ENCODE measurements around the gene ARHGAP15. TPM values are rescaled to one million over a fixed set of nuclear protein-coding genes. Genes with fewer than 3 reads are reported as not detected.

ARHGAP15 gene
- total RNA-seq, 1 donor from 2014 or later, result not detected

DNA sequence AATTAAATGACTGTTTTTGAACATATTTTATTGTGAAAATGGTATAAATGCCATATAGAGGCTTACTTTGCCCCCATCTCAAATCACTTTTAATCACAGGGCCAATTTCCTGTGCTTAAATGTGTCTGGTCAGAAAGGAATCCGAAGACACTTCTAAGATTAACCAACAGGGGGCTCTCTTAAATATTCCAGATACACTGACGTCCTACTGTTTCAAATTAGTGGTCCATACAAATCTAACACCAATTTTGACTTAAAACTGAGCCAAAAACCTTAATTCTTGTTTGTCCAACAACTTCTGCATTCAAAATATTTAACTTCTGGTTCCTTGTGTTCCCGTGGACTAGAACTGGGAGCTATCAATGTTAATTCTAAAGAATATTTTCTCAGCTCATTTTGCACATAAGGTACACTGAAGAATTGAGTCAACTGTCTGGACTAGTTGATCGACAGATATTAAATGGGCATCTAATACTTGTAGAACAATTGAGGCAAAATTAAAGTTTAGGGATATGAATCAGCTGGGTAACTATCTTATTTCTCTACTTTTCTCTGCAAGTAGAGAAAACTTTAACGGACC, 557.5 kb downstream of the ARHGAP15 start:
- H3K27ac Mint-ChIP-seq (ENCODE audit: unreplicated experiment), result no peak overlapping the region
- no peaks in the 10 kb centered on the region for H3K27me3 Mint-ChIP-seq (ENCODE audit: unreplicated experiment)
- peaks cover 11% of the 10 kb centered on the region for H3K4me1 Mint-ChIP-seq (ENCODE audit: unreplicated experiment)
- no peaks in the 10 kb centered on the region for H3K36me3 Mint-ChIP-seq (ENCODE audit: unreplicated experiment)
- no peak for DNase-seq (ENCODE audit: extremely low spot score, unreplicated experiment)
- H3K4me3 Mint-ChIP-seq (ENCODE audit: unreplicated experiment), result no peak overlapping the region
- no peaks in the 10 kb centered on the region for H3K9me3 Mint-ChIP-seq (ENCODE audit: unreplicated experiment)
- TF ChIP-seq, protein P1, sequence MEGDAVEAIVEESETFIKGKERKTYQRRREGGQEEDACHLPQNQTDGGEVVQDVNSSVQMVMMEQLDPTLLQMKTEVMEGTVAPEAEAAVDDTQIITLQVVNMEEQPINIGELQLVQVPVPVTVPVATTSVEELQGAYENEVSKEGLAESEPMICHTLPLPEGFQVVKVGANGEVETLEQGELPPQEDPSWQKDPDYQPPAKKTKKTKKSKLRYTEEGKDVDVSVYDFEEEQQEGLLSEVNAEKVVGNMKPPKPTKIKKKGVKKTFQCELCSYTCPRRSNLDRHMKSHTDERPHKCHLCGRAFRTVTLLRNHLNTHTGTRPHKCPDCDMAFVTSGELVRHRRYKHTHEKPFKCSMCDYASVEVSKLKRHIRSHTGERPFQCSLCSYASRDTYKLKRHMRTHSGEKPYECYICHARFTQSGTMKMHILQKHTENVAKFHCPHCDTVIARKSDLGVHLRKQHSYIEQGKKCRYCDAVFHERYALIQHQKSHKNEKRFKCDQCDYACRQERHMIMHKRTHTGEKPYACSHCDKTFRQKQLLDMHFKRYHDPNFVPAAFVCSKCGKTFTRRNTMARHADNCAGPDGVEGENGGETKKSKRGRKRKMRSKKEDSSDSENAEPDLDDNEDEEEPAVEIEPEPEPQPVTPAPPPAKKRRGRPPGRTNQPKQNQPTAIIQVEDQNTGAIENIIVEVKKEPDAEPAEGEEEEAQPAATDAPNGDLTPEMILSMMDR (IDR thresholded peaks at IDR 0.05), result peak; percentile 59

GRCh38 chr2:143688248-143688647, 559.0 kb downstream of the ARHGAP15 start:
- Mint-ChIP-seq H3K4me1 (ENCODE audit: unreplicated experiment) (peaks cover 18% of the 10 kb centered on the region), H3K27ac (ENCODE audit: unreplicated experiment) (no peak overlapping the region)
- TF ChIP-seq, protein P1 (IDR thresholded peaks at IDR 0.05), result no peak

DNA sequence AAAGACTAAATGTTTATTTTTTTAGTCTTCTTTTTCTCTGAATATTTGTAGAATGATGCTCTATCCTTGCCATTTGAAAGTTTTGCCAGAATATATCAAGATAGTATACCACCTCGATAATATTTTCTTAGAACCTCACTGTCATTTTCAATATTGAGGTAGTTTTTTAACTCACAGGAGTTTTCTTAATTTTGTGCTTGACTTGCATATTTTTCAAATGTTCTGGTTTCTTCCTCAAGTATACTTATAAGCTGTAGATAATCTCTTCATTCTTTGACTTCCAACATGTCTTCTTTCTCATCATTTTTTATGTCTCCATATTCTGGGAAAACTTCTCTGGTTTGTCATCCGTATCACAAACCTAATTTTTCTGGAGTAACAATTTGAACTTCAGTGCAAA, 559.6 kb downstream of the ARHGAP15 start:
- peaks cover 18% of the 10 kb centered on the region for H3K4me1 Mint-ChIP-seq (ENCODE audit: unreplicated experiment)
- no peak for DNase-seq (ENCODE audit: extremely low spot score, unreplicated experiment)
- H3K9me3 Mint-ChIP-seq (ENCODE audit: unreplicated experiment), result no peaks in the 10 kb centered on the region
- H3K4me3 Mint-ChIP-seq (ENCODE audit: unreplicated experiment), result no peak overlapping the region
- H3K27ac Mint-ChIP-seq (ENCODE audit: unreplicated experiment), result no peak overlapping the region
- H3K27me3 Mint-ChIP-seq (ENCODE audit: unreplicated experiment), result no peaks in the 10 kb centered on the region
- TF ChIP-seq, protein P1 (IDR thresholded peaks at IDR 0.05), result no peak
- no peaks in the 10 kb centered on the region for H3K36me3 Mint-ChIP-seq (ENCODE audit: unreplicated experiment)

More at GRCh38 chr2:143688248-143688647, 559.0 kb downstream of the ARHGAP15 start:
- Mint-ChIP-seq H3K4me3 (ENCODE audit: unreplicated experiment) (no peak overlapping the region), H3K27me3 (ENCODE audit: unreplicated experiment) (no peaks in the 10 kb centered on the region), H3K9me3 (ENCODE audit: unreplicated experiment) (no peaks in the 10 kb centered on the region), H3K36me3 (ENCODE audit: unreplicated experiment) (no peaks in the 10 kb centered on the region)
- DNase-seq (ENCODE audit: extremely low spot score, unreplicated experiment), result no peak

GRCh38 chr2:143689541-143689940, 560.3 kb downstream of the ARHGAP15 start:
- H3K27ac Mint-ChIP-seq (ENCODE audit: unreplicated experiment), result no peak overlapping the region
- H3K4me1 Mint-ChIP-seq (ENCODE audit: unreplicated experiment), result peaks cover 18% of the 10 kb centered on the region
- no peaks in the 10 kb centered on the region for H3K9me3 Mint-ChIP-seq (ENCODE audit: unreplicated experiment)
- H3K4me3 Mint-ChIP-seq (ENCODE audit: unreplicated experiment), result no peak overlapping the region
- no peak for DNase-seq (ENCODE audit: extremely low spot score, unreplicated experiment)
- no peaks in the 10 kb centered on the region for H3K27me3 Mint-ChIP-seq (ENCODE audit: unreplicated experiment)
- H3K36me3 Mint-ChIP-seq (ENCODE audit: unreplicated experiment), result no peaks in the 10 kb centered on the region
- TF ChIP-seq, protein P1 (IDR thresholded peaks at IDR 0.05), result no peak

- Mint-ChIP-seq H3K36me3 (ENCODE audit: unreplicated experiment) (no peaks in the 10 kb centered on the region), H3K27me3 (ENCODE audit: unreplicated experiment) (no peaks in the 10 kb centered on the region), H3K4me3 (ENCODE audit: unreplicated experiment) (no peak overlapping the region), H3K4me1 (ENCODE audit: unreplicated experiment) (peaks cover 18% of the 10 kb centered on the region), H3K9me3 (ENCODE audit: unreplicated experiment) (no peaks in the 10 kb centered on the region), H3K27ac (ENCODE audit: unreplicated experiment) (no peak overlapping the region)
- TF ChIP-seq, protein P1 (IDR thresholded peaks at IDR 0.05), result no peak
- no peak for DNase-seq (ENCODE audit: extremely low spot score, unreplicated experiment)
Measured at GRCh38 chr2:143690235-143690634, 561.0 kb downstream of the ARHGAP15 start.

Data from osteocyte (in vitro differentiated cells).